ENCODE results near the gene MIPEP.

Gene MIPEP

GRCh38 chr13:23828866-23829265, 60.3 kb downstream of the MIPEP start:
- DNase-seq (ENCODE audit: low spot score), result no peak
- in situ Hi-C loops (cut with MboI; ENCODE audit: low sequenced_read_pairs, unreplicated experiment), result no loop called here
- TF ChIP-seq CTCF (IDR thresholded peaks at IDR 0.05; ENCODE audit: borderline replicate concordance, control extremely low read depth, extremely low read depth, insufficient read depth, missing control alignments), result no peak

DNA sequence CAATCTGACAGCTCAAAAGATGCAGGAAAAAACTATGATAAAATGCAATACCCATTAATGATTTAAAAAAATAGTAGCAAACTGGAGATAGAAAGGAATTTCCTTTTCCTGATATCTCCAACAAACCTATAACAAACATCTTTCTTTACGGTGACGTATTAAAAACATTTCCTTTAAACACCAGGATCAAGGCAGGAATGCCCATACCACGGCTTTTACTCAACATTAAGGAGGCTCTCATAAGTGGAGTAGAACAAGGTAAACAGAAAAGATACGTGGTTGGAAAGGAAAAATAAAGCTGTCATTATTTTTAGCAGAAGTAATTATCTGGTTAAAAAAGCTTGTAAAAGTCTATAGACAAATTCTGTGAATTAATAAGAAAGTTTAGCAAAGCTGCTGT, 61.1 kb downstream of the MIPEP start:
- no peak for TF ChIP-seq CTCF (IDR thresholded peaks at IDR 0.05; ENCODE audit: borderline replicate concordance, control extremely low read depth, extremely low read depth, insufficient read depth, missing control alignments)
- in situ Hi-C loops (cut with MboI; ENCODE audit: low sequenced_read_pairs, unreplicated experiment), result no loop called here
- no peak for DNase-seq (ENCODE audit: low spot score)

- in situ Hi-C loops (cut with MboI; ENCODE audit: low sequenced_read_pairs, unreplicated experiment), result no loop called here
- no peak for TF ChIP-seq CTCF (IDR thresholded peaks at IDR 0.05; ENCODE audit: borderline replicate concordance, control extremely low read depth, extremely low read depth, insufficient read depth, missing control alignments)
- DNase-seq (ENCODE audit: low spot score), result no peak
These were observed 64.0 kb downstream of the MIPEP start for GRCh38 chr13:23825179-23825578.

GRCh38 chr13:23824371-23824770, 64.8 kb downstream of the MIPEP start:
- in situ Hi-C loops (cut with MboI; ENCODE audit: low sequenced_read_pairs, unreplicated experiment), result no loop called here
- TF ChIP-seq CTCF (IDR thresholded peaks at IDR 0.05; ENCODE audit: borderline replicate concordance, control extremely low read depth, extremely low read depth, insufficient read depth, missing control alignments), result no peak

DNA sequence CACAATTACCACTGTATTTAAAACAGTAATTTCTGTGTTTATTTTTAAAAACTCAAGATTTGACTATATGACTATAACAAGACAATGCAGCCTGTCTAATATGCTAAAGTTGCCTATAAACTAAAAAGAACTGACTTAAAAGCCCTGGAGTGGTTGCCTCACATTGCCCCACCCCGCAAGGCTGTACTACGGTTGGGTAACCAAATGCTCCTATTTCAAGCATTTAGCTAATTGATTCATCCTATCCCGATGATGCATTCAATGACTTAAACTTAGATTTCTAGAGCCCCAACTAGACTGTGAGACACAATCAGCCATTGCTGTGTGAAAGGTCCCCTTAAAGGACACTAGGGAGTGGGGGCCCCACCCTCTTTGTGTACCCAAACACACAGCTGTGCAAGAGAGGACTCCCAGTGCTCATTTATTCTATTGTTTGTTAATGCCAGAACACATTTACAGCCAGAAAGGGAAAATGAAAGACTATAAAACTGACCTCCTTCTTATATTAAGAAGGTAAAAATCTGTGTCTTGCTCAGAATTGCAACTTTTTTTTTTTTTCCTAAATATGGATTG, 66.9 kb downstream of the MIPEP start:
- no peak for TF ChIP-seq CTCF (IDR thresholded peaks at IDR 0.05; ENCODE audit: borderline replicate concordance, control extremely low read depth, extremely low read depth, insufficient read depth, missing control alignments)
- in situ Hi-C loops (cut with MboI; ENCODE audit: low sequenced_read_pairs, unreplicated experiment), result no loop called here
- DNase-seq (ENCODE audit: low spot score), result no peak

More at GRCh38 chr13:23824371-23824770, 64.8 kb downstream of the MIPEP start:
- DNase-seq (ENCODE audit: low spot score), result no peak

GRCh38 chr13:23820530-23820929, 68.7 kb downstream of the MIPEP start:
- DNase-seq (ENCODE audit: low spot score), result no peak
- no peak for TF ChIP-seq CTCF (IDR thresholded peaks at IDR 0.05; ENCODE audit: borderline replicate concordance, control extremely low read depth, extremely low read depth, insufficient read depth, missing control alignments)
- in situ Hi-C loops (cut with MboI; ENCODE audit: low sequenced_read_pairs, unreplicated experiment), result no loop called here

Data from GM13976 (cell line).